Measurements from ENCODE around the gene SMC6. TPM values are rescaled to one million over a fixed set of nuclear protein-coding genes. Genes with fewer than 3 reads are reported as not detected.

The SMC6 gene
- total and polyA plus RNA-seq, 2 experiments from 2014 or later, result 53.4 to 59.8 TPM

DNA sequence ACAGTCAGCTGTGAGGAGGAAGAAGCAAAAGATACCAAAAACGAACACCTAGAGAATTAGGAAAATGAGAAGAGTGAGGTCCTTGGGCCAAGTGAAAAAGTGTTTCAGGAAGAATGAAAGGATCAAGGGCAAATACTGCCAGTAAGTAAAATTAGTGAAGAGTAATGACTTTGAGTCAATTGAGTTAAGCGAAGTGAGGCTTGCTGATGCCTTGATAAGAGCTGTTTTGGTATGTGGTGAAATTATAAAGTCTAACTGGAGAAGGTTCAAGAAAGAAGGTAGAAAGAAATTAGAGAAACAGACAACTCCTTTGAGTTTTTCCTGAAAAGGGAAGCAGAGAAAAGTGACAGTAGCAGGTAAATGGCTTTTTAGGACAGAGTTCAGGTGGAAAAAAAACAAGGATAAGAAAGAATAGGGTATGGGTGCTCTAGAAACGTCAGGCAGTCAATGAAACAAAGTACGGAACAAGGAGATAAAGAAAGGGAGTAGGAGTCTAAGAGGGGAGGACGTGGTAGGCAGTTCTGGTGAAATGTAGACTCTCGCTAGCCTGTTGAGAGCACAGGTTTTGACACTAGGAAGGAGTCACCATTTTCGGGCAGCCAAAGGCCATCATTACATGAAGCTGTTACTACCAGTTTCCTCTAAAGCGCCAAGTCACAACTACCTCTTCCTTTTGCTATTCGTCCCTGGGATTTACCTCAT is 42.9 kb downstream of the SMC6 start (continued):
- TF ChIP-seq, protein P1, sequence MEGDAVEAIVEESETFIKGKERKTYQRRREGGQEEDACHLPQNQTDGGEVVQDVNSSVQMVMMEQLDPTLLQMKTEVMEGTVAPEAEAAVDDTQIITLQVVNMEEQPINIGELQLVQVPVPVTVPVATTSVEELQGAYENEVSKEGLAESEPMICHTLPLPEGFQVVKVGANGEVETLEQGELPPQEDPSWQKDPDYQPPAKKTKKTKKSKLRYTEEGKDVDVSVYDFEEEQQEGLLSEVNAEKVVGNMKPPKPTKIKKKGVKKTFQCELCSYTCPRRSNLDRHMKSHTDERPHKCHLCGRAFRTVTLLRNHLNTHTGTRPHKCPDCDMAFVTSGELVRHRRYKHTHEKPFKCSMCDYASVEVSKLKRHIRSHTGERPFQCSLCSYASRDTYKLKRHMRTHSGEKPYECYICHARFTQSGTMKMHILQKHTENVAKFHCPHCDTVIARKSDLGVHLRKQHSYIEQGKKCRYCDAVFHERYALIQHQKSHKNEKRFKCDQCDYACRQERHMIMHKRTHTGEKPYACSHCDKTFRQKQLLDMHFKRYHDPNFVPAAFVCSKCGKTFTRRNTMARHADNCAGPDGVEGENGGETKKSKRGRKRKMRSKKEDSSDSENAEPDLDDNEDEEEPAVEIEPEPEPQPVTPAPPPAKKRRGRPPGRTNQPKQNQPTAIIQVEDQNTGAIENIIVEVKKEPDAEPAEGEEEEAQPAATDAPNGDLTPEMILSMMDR (conservative IDR thresholded peaks at IDR 0.05; ENCODE audit: low read depth in 2 of 2), result no peak
- TF ChIP-seq, protein P2, sequence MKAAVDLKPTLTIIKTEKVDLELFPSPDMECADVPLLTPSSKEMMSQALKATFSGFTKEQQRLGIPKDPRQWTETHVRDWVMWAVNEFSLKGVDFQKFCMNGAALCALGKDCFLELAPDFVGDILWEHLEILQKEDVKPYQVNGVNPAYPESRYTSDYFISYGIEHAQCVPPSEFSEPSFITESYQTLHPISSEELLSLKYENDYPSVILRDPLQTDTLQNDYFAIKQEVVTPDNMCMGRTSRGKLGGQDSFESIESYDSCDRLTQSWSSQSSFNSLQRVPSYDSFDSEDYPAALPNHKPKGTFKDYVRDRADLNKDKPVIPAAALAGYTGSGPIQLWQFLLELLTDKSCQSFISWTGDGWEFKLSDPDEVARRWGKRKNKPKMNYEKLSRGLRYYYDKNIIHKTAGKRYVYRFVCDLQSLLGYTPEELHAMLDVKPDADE (IDR thresholded peaks at IDR 0.05), result no peak
- no peak for TF ChIP-seq POLR2AphosphoS5 (IDR thresholded peaks at IDR 0.05; ENCODE audit: low read depth)
- no peak for TF ChIP-seq CREB1 (CRISPR knock-in tag; IDR thresholded peaks at IDR 0.05; ENCODE audit: low read depth)
- no peak for TF ChIP-seq STAT1 (IDR thresholded peaks at IDR 0.05; ENCODE audit: unreplicated experiment)
- TF ChIP-seq, protein P3, sequence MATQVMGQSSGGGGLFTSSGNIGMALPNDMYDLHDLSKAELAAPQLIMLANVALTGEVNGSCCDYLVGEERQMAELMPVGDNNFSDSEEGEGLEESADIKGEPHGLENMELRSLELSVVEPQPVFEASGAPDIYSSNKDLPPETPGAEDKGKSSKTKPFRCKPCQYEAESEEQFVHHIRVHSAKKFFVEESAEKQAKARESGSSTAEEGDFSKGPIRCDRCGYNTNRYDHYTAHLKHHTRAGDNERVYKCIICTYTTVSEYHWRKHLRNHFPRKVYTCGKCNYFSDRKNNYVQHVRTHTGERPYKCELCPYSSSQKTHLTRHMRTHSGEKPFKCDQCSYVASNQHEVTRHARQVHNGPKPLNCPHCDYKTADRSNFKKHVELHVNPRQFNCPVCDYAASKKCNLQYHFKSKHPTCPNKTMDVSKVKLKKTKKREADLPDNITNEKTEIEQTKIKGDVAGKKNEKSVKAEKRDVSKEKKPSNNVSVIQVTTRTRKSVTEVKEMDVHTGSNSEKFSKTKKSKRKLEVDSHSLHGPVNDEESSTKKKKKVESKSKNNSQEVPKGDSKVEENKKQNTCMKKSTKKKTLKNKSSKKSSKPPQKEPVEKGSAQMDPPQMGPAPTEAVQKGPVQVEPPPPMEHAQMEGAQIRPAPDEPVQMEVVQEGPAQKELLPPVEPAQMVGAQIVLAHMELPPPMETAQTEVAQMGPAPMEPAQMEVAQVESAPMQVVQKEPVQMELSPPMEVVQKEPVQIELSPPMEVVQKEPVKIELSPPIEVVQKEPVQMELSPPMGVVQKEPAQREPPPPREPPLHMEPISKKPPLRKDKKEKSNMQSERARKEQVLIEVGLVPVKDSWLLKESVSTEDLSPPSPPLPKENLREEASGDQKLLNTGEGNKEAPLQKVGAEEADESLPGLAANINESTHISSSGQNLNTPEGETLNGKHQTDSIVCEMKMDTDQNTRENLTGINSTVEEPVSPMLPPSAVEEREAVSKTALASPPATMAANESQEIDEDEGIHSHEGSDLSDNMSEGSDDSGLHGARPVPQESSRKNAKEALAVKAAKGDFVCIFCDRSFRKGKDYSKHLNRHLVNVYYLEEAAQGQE (IDR thresholded peaks at IDR 0.05; ENCODE audit: unreplicated experiment), result no peak

DNA sequence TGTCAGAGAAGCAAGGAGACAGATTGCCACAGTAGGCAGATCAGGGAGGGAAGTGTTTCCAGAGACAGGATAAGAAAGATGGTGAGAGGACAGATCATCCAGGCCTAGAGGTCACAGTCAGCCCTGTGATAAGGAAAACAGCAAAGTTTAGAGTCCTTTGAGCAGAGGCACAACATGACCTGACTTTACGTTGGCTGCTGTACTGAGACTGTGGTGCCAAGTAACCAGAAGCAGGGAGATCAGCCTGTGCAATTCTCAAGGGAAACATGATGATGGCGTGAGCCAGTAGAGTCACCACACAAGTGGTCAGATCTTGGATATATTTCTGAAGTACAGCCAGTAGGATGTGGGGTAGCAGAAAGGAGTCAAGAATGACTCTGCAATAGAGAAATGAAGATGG is 43.7 kb downstream of the SMC6 start:
- ATAC-seq, result no peak
- H3K36me3 ChIP-seq (ENCODE audit: insufficient read depth), result peaks cover 36% of the 10 kb centered on the region
- Mint-ChIP-seq H3K4me1 (no peaks in the 10 kb centered on the region), H3K9me3 (no peaks in the 10 kb centered on the region; the same call in 2 of the 3 replicates), H3K4me3 (no peak overlapping the region), H3K27me3 (ENCODE audit: insufficient read depth, low read depth, poor library complexity) (no peaks in the 10 kb centered on the region), H3K27ac (no peak overlapping the region), H3K36me3 (ENCODE audit: low read depth) (peaks cover 53% of the 10 kb centered on the region)
- no peak for DNase-seq (ENCODE audit: low spot score)
- no peaks in the 10 kb centered on the region for H3K27me3 ChIP-seq (ENCODE audit: insufficient read depth)
- H3K9me2 ChIP-seq (ENCODE audit: insufficient read depth), result no peaks in the 10 kb centered on the region
- H3K4me1 ChIP-seq (ENCODE audit: insufficient read depth), result no peaks in the 10 kb centered on the region
- H3K4me3 ChIP-seq, result no peak overlapping the region
- no peaks in the 10 kb centered on the region for H3F3A ChIP-seq (replicated peaks; ENCODE audit: low read depth)
- no peak overlapping the region for H3K4me2 ChIP-seq
- no peaks in the 10 kb centered on the region for H3K79me2 ChIP-seq (replicated peaks; ENCODE audit: insufficient read depth)
- no peak overlapping the region for H3K27ac ChIP-seq (ENCODE audit: low read depth)
- H2AFZ ChIP-seq, result no peak overlapping the region
- H4K20me1 ChIP-seq (replicated peaks; ENCODE audit: insufficient read depth), result no peaks in the 10 kb centered on the region; the same call in 1 of the 2 replicates
- TF ChIP-seq EZH2phosphoT487 (IDR thresholded peaks at IDR 0.05; ENCODE audit: unreplicated experiment) (no peak), ZNF114 (CRISPR knock-in tag; IDR thresholded peaks at IDR 0.05) (no peak), STAT1 (IDR thresholded peaks at IDR 0.05; ENCODE audit: unreplicated experiment) (no peak), POLR2AphosphoS5 (IDR thresholded peaks at IDR 0.05; ENCODE audit: low read depth) (no peak), CREB1 (CRISPR knock-in tag; IDR thresholded peaks at IDR 0.05; ENCODE audit: low read depth) (no peak), ZNF331 (CRISPR knock-in tag; IDR thresholded peaks at IDR 0.05; ENCODE audit: low read depth) (no peak)
- TF ChIP-seq, protein P3 (IDR thresholded peaks at IDR 0.05; ENCODE audit: unreplicated experiment), result no peak
- TF ChIP-seq, protein P1 (conservative IDR thresholded peaks at IDR 0.05; ENCODE audit: low read depth in 2 of 2), result no peak
